Spleen (tissue), 11 donors: ENCODE results near the gene PDE6C. TPM values are rescaled to one million over a fixed set of nuclear protein-coding genes. Genes with fewer than 3 reads are reported as not detected.

Experiments used
- DNase-seq: peaks from one replicate; pipeline ENCODE4 v3.0.0-alpha.2; 2020
- H3K27ac ChIP-seq, 8 donors: fragments of 200-600 bp; sonication (generic) in 7 of 8; 1 replicate in 4 of 8; 2 replicates in 4 of 8; pipeline versions ENCODE4 v1.5.0 to v1.8.0; 2016 to 2021; ENCODE audit warnings: inconsistent platforms in 4 of 8, mild to moderate bottlenecking in 4 of 8, moderate library complexity in 1 of 8
- H3K27me3 ChIP-seq, 7 donors: fragments of 200-600 bp; sonication (generic) in 6 of 7; replicated peaks in 1 of 7; 1 replicate in 4 of 7; 2 replicates in 3 of 7; pipeline versions ENCODE4 v1.5.0 to v1.8.0; 2016 to 2021; ENCODE audit warnings: inconsistent platforms in 3 of 7, mild to moderate bottlenecking in 1 of 7
- H3K36me3 ChIP-seq, 6 donors: fragments of 200-600 bp; sonication (generic) in 5 of 6; 1 replicate in 4 of 6; 2 replicates in 2 of 6; pipeline versions ENCODE4 v1.5.0 to v1.8.0; 2016 to 2021; ENCODE audit warnings: inconsistent platforms in 2 of 6
- H3K4me1 ChIP-seq, 6 donors: fragments of 200-600 bp; sonication (generic) in 5 of 6; 1 replicate in 3 of 6; 2 replicates in 3 of 6; pipeline versions ENCODE4 v1.5.0 to v1.8.0; 2016 to 2021; ENCODE audit warnings: inconsistent platforms in 3 of 6
- H3K4me3 ChIP-seq, 8 donors: fragments of 200-600 bp; sonication (generic) in 7 of 8; 1 replicate in 4 of 8; 2 replicates in 4 of 8; pipeline versions ENCODE4 v1.5.0 to v1.8.0; 2016 to 2021; ENCODE audit warnings: inconsistent platforms in 4 of 8, mild to moderate bottlenecking in 4 of 8, moderate library complexity in 2 of 8
- H3K9me3 ChIP-seq, 8 donors: fragments of 200-600 bp; sonication (generic) in 7 of 8; 1 replicate in 4 of 8; 2 replicates in 4 of 8; pipeline versions ENCODE4 v1.5.0 to v1.8.0; 2016 to 2021; ENCODE audit warnings: inconsistent platforms in 4 of 8
- POLR2A ChIP-seq, 3 donors: fragments of 450-650 bp; IDR thresholded peaks; one replicate each; pipeline ENCODE4 v1.5.1; 2017; ENCODE audit warnings: antibody characterized with exemption in 3 of 3, mild to moderate bottlenecking in 1 of 3
- POLR2AphosphoS5 ChIP-seq, 3 donors: sonication (generic); formaldehyde crosslinking; IDR thresholded peaks; one replicate each; pipeline ENCODE4 v1.5.1; 2017; ENCODE audit warnings: antibody characterized with exemption in 3 of 3
- WGBS, 5 donors: extraction: QIAGEN DNeasy Blood & Tissue Kit in 3 of 5; methylation state at CpG; one replicate each; pipeline versions ENCODE4 v1.1.5 to v1.1.7; 2013 to 2018; 5-methylcytosine and 5-hydroxymethylcytosine counted together
- intact Hi-C: fragments of 100-400 bp; cut with DNase I; formaldehyde crosslinking; loops from one replicate; pipeline ENCODE4 v1.15.0; 2023; ENCODE audit warnings: low total_unique reads
- polyA plus RNA-seq, 3 donors: library from polyadenylated mRNA; stranded (reverse); fragments of 200-250 nt; gene quantifications; one replicate each; pipeline ENCODE4 v1.2.1, GENCODE V29; 2013
- total RNA-seq, 7 donors: library from RNA; depleted of rRNA in 3 of 7; stranded (reverse); fragments of >200 nt in 3 of 7; fragmentation: NEBNext Ultra II Directional in 4 of 7; extraction: Animal tissue kit (Norgen Biotek cat#: 25700) in 4 of 7; gene quantifications; one replicate each; pipeline versions ENCODE4 v1.1.0 to v1.2.1, GENCODE V29; 2016 to 2021
- TF ChIP-seq, protein P1 (sequence below), 11 experiments: fragments of 200-600 bp in 7 of 11; fragments of 450-650 bp in 4 of 11; sonication (generic) in 4 of 11; IDR thresholded peaks in 8 of 11; conservative IDR thresholded peaks in 3 of 11; 1 replicate in 7 of 11; 2 replicates in 4 of 11; pipeline versions ENCODE4 v1.4.0 to v1.8.0; 2016 to 2021; ENCODE audit warnings: antibody characterized with exemption in 11 of 11, inconsistent platforms in 4 of 11, mild to moderate bottlenecking in 1 of 11
- donor health status: healthy with polysubstance abuse.
- donor health status: DM: no; HTN: no; CAD: no; lungs with moderate emphysema.
- donor health status: DM: no; HTN: no; CAD: no.
- donor health status: Bipolar disorder and iron deficiency.
- donor health status: healthy.
- donor health status: DM: no; HTN: no; CAD: no.
- donor health status: DM: yes; HTN: yes; CAD: no.

PDE6C gene
- total and polyA plus RNA-seq, 10 donors = not detected

DNA sequence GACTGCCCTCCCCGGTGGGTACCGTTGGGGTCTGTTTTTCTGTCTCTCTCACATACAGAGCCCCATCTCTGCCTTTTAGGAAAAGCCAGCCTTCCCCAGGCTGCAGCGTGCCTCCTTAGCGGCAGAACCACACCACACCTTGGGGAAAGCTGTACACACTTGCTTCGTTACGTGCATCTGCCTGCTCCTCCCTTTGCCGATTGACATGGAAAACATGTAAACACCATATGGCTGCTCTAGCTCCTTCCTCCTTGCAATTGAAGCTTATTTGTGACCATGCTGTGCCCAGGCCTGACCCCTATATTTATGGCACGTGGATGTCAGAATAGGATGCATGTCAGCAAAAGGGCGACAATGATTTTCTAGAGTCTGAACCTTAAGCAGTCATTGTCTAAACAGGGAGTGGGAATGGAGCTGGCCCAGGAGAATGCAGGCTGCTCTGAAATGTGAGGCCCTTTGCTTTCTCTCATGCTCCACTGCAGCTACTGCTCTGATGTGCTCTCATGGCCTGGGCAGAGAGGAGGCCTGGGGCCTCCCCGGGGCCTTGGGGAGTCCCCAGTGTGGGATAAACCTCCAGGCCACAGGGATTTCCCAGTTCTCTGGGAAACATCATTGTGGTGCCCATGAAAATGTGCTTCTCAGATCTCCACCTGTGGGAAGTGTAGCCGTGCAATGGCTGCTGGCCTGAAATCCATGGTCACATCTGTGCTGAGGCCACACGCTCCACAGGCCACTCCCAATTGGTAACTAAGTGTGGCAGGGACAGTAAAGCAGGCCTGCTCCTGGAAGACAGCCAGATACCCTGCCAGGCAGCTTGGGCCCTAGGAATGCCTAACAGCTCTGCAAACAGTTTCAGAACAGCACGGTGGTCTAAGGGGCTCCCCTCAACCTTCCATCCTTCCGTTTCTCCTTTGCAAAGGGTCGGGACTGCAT lies 18.6 kb downstream of the PDE6C start:
- TF ChIP-seq, protein P1, sequence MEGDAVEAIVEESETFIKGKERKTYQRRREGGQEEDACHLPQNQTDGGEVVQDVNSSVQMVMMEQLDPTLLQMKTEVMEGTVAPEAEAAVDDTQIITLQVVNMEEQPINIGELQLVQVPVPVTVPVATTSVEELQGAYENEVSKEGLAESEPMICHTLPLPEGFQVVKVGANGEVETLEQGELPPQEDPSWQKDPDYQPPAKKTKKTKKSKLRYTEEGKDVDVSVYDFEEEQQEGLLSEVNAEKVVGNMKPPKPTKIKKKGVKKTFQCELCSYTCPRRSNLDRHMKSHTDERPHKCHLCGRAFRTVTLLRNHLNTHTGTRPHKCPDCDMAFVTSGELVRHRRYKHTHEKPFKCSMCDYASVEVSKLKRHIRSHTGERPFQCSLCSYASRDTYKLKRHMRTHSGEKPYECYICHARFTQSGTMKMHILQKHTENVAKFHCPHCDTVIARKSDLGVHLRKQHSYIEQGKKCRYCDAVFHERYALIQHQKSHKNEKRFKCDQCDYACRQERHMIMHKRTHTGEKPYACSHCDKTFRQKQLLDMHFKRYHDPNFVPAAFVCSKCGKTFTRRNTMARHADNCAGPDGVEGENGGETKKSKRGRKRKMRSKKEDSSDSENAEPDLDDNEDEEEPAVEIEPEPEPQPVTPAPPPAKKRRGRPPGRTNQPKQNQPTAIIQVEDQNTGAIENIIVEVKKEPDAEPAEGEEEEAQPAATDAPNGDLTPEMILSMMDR (IDR thresholded peaks at IDR 0.05 in 8 of 11, conservative IDR thresholded peaks at IDR 0.05 in 3 of 11) = no peak
- no peak for TF ChIP-seq POLR2A (IDR thresholded peaks at IDR 0.05)
- no peak for TF ChIP-seq POLR2AphosphoS5 (IDR thresholded peaks at IDR 0.05)
- no peaks in the 10 kb centered on the region for H3K9me3 ChIP-seq
- intact Hi-C loops = no loop called here
- H3K36me3 ChIP-seq = no peaks in the 10 kb centered on the region
- H3K4me3 ChIP-seq = no peak overlapping the region
- no peak overlapping the region for H3K27ac ChIP-seq
- WGBS, 5 donors = 82 to 89% (median 85%) methylated on average over 13 to 15 of the region's 15 CpGs
- no peak for DNase-seq
- peaks cover 0 to 17% (median 0%) of the 10 kb centered on the region in 7 donors for H3K27me3 ChIP-seq
- no peaks in the 10 kb centered on the region for H3K4me1 ChIP-seq

DNA sequence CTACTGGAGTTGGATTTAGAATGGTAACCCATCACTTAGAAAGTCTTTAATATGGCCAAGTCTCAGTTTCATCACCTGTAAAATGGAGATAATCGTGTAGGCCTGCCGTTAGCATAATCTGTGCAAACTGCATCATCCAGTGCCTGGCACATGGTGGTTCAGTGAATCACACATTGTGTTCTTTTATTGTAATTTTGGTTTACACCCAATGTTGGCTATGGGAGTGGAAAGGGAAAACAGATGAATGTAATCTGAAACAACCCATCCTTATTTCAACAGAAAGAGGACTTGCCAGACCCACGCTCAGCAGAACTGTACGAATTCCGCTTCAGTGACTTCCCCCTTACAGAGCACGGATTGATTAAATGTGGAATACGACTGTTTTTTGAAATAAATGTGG lies 27.5 kb downstream of the PDE6C start:
- no peak for DNase-seq
- H3K9me3 ChIP-seq = no peaks in the 10 kb centered on the region
- H3K27me3 ChIP-seq = no peaks in the 10 kb centered on the region
- TF ChIP-seq, protein P1 (IDR thresholded peaks at IDR 0.05 in 8 of 11, conservative IDR thresholded peaks at IDR 0.05 in 3 of 11) = no peak
- no peak for TF ChIP-seq POLR2AphosphoS5 (IDR thresholded peaks at IDR 0.05)
- TF ChIP-seq POLR2A (IDR thresholded peaks at IDR 0.05) = no peak
- 90 to 94% (median 91%) methylated on average over 7 of the region's 7 CpGs for WGBS, 5 donors
- no peaks in the 10 kb centered on the region for H3K36me3 ChIP-seq
- no peak overlapping the region for H3K4me3 ChIP-seq
- intact Hi-C loops = no loop called here
- no peak overlapping the region for H3K27ac ChIP-seq
- no peaks in the 10 kb centered on the region for H3K4me1 ChIP-seq

DNA sequence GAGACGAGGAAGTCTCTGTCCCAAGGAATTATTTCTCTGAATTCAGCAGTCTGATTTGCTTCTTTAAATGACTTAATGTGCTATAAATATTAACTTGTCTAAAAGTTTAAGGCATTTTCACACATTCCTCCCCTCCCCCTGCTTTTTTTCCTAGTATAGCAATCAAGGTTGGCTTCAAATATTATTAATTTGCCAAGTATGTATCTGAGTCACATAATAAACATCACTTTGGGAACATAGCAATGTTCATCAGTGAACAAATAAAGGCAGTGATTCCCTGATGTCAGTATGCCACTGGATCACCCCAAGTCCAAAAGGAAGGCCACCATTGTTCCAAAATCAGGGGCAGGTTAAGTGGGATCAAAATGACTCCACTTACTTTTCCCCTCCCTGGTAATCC lies 40.5 kb downstream of the PDE6C start:
- H3K4me3 ChIP-seq = no peak overlapping the region
- WGBS, 5 donors = 78 to 94% (median 88%) methylated on average over 1 of the region's 1 CpG
- intact Hi-C loops = no loop called here
- H3K36me3 ChIP-seq = no peaks in the 10 kb centered on the region
- H3K4me1 ChIP-seq = no peaks in the 10 kb centered on the region
- H3K27me3 ChIP-seq = no peaks in the 10 kb centered on the region
- no peak for DNase-seq
- TF ChIP-seq POLR2AphosphoS5 (IDR thresholded peaks at IDR 0.05) (no peak), POLR2A (IDR thresholded peaks at IDR 0.05) (no peak)
- TF ChIP-seq, protein P1 (IDR thresholded peaks at IDR 0.05 in 8 of 11, conservative IDR thresholded peaks at IDR 0.05 in 3 of 11) = no peak
- no peak overlapping the region for H3K27ac ChIP-seq
- peaks cover 0 to 6% (median 0%) of the 10 kb centered on the region in 8 donors for H3K9me3 ChIP-seq

DNA sequence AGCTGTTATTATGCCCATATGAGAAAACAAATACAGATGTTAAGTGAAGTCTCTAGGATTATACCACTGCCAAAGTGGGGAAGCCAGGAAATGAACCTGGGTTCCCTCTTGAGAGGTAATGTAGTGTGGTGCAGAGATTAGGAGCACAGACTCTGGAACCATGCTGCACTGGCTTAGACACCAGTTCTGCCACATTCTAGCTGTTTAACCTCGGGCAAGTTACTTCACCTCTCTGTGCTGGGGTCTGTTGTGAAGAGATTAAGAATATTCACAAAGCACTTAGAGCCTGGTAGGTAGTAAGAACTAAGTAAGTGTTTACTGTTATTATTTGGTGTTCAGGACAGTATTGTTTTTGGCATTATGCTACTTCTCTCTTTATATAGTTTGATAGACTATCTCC lies 41.9 kb downstream of the PDE6C start:
- intact Hi-C loops = no loop called here
- Histone ChIP-seq H3K27ac (no peak overlapping the region), H3K4me1 (no peaks in the 10 kb centered on the region), H3K4me3 (no peak overlapping the region), H3K36me3 (peaks cover 0 to 6% (median 0%) of the 10 kb centered on the region in 6 donors), H3K9me3 (peaks cover 0 to 6% (median 0%) of the 10 kb centered on the region in 8 donors), H3K27me3 (no peaks in the 10 kb centered on the region)
- TF ChIP-seq, protein P1 (IDR thresholded peaks at IDR 0.05 in 8 of 11, conservative IDR thresholded peaks at IDR 0.05 in 3 of 11) = no peak
- TF ChIP-seq POLR2A (IDR thresholded peaks at IDR 0.05) = no peak
- TF ChIP-seq POLR2AphosphoS5 (IDR thresholded peaks at IDR 0.05) = no peak
- WGBS, 5 donors = 76 to 89% (median 87%) methylated on average over 1 of the region's 1 CpG
- no peak for DNase-seq
